ENCODE data around the gene AMPD1.

The AMPD1 gene

DNA sequence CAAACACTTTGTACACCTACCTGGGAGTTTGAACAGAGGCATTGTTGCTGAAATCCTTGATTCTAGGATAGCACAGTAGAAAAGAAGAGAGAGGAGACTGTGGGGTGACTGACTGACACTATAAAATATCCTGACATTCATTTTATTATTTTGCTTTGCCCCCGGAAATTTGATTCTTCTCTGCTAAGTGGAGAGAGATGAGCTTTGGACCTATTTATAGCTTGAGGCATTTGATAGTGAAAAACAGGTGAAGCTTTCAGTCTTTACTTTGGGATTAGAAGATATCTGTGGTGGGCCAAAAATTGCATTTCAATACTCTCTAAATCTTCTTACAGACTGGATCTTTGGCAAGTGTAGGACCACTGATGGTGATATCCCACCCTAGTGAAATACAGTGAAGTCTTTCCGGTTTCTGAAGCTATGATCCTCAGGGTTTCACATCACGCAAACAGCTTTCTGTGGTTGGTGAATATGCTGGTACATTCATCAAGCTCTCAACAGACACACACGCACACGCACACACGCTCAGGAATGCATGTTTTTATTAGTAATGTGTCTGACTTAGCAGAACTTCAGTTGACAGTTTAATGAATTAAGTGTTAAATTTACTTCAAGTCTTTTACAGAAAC, at the start of gene AMPD1:
Gene AMPD1 (minus strand): TSS at position 117 of the 629 bp plus-strand sequence. CDS start 75 bp downstream, at position 42.
- no peak for DNase-seq

- DNase-seq = no peak
Observed at GRCh38 chr1:114741963-114742746, 46.8 kb upstream of the AMPD1 start.

DNA sequence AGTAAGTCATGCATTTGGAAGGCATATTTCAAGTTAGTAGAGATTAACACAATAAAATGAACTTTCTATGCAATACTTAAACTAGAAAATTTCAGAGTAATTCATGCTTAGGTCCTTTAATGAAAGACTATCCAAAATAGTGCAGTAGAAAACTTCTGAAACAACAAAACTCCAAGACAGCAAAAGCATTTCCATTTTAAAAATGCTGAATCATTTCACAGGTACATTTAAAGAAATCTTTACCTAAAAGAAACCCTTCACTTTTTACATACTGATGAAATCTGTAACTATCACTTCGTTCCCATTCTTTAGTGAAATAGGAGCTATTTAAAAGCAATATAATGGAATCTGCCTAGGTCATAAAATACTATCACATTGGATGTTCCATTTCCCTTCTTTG, 45.0 kb upstream of the AMPD1 start:
- DNase-seq = no peak

- DNase-seq = no peak
Observed at GRCh38 chr1:114737314-114737849, 42.0 kb upstream of the AMPD1 start.

DNA sequence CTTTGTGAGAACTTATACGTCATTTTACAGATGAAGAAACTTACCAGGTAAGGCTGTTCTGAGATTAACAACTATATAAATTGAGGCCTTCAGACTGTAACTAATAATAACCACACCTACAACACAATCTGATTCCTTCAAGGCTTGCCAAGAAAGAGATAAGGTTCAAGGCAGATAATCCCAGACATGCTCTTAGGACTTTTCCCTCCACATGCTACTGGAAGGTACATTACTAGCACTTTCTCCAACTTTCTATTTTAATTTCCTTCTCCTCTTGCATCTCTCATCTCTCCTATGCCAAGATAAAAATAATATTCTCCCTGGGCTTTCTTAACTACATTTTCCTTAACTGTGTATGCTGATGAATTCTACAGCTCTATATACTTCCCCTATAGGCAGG, 40.1 kb upstream of the AMPD1 start:
- DNase-seq = no peak

DNA sequence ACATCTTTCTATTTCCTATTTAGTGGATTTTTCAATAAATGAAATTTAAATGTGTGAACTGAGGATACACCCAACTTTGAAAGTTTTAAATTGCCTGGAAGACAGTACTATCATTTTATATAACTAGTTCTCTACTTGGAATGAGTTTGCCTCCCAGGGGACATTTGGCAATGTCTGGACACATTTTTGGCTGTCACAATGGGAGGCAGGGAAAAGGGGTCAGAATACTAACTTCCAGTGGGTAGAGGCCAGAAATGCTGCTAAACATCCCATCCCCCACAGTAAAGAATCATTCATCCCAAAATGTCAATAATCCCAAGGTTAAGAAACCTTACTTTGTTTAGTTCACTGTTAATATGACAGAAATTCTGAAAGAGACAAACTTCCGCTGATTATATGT, 34.4 kb upstream of the AMPD1 start:
- DNase-seq = no peak

DNA sequence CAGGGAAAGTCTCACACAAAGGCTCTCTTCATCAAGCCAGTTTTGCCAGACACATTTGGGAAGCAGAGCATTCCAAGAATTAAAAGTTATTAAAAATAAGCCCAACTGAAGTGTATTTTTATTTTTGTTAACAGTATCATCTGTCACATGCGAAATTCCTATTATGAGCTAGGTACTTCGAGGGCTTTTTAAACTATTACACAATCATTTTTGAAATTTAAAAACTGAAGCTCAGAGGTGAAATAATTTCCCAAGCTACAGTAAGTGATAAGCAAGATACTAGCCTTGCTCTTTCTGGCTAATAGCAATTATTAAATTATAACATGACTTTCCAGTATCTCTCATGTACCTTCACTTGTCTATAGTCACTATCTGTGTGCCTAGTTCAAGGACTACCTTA, 33.2 kb upstream of the AMPD1 start:
- DNase-seq = no peak

DNA sequence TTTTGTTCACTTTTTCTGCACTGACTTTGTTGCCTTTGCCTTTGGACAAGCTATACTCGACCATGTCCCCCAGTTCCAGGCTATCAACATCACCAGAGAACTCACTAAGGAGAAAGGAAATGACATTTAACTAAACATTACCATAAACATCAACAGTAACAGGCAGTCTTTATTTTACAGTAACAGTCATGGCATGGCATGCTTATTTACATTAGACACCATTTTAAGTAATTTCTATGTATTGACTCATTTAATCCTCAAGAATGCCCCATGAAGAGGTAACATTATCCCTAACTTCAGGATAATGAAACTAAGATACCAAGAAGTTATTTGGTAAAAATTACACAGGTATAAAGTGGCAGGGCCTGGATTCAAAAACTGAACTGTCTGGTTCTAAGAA, 29.9 kb upstream of the AMPD1 start:
- no peak for DNase-seq

GRCh38 chr1:114723915-114724314, 28.6 kb upstream of the AMPD1 start:
- no peak for DNase-seq

DNA sequence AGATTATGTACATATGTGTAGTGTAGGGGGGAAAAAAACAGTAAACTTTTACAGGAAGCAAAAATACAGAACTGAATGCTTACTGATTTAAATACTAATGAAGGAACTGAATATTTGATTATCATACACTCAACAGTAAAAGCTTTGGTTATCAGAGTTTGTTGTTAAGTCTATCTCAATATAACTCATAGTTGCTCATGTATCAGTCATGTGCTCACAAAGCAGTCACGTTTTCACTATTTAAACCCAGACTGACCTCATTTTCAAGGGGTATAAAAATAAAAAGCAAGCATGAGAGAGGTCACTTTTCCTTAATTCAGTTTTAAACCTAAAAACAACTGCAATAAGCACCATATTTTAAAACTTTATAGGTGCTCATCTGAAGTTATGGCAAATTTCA, 28.1 kb upstream of the AMPD1 start:
- no peak for DNase-seq

DNA sequence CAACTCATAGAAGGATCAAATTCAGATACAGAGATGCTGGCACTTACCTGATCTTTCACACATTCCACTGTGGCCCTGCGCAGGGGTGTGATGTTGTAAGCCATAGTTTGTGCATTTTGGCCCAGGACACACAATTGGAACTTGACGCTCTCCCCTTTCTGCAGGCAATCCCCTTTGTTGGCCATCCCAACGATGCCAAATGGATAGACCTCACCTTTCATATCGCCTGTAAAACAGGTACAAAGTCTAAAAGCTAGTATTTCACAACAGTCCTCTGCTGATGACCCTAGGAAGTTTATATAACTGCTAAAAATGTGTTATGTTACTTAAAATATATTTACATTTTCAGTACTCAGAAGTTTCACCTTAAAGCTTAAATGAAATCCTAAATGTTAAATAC, 25.1 kb upstream of the AMPD1 start:
- DNase-seq = no peak

- DNase-seq = no peak
Observed at GRCh38 chr1:114719424-114719787, 24.1 kb upstream of the AMPD1 start.

- no peak for DNase-seq
Observed at GRCh38 chr1:114718661-114719423, 23.5 kb upstream of the AMPD1 start.

DNA sequence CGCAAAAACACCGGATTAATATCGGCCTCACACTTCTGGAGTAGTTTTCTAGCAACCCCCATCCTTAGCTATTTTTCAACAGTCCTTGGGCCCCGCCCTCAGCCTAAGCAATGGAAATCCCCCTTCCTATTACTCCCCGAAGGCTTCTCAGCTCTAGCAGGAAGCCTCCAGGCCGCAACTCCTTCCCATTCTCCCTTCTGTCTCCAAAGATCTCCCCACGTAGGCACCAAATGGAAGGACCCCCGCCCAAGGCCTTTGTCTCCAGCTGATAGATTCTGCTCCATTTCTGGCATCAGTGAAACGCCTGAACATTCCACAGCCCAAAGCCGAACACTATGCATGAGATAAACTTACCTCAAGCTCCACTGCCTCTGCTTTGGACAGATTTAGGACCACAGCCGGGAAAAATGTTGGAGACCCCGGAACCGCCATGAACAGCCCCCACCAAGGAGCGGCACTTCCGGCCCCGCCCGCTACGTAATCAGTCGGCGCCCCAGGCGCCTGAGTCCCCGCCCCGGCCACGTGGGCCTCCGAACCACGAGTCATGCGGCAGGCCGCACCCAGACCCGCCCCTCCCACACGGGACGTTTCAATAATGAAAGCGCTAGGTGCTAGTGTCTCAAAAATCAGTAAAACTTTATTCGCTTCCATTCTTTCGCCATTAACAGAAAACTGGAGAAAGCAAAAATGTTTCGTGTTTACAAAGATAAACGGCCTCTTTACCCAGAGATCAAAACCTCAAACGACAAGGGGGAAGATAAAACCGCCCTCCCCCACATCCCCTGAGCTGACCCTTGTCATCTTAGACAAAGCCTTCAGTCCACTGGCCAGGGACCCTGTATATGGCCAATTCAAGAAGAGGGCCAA, 21.2 kb upstream of the AMPD1 start, which contains the start of gene NRAS:
Gene NRAS (minus strand): TSS at position 468 of the 867 bp plus-strand sequence. CDS start 611 bp downstream, outside the sequence.
- peak; percentile 89 for DNase-seq

- peak; percentile 19 for DNase-seq
Observed at GRCh38 chr1:114715952-114716303, 20.6 kb upstream of the AMPD1 start.

- DNase-seq = no peak
Observed at GRCh38 chr1:114712977-114713376, 17.6 kb upstream of the AMPD1 start.

GRCh38 chr1:114710360-114710759, 15.0 kb upstream of the AMPD1 start:
- DNase-seq = no peak

- DNase-seq = no peak
Observed at GRCh38 chr1:114707604-114708003, 12.3 kb upstream of the AMPD1 start.

DNA sequence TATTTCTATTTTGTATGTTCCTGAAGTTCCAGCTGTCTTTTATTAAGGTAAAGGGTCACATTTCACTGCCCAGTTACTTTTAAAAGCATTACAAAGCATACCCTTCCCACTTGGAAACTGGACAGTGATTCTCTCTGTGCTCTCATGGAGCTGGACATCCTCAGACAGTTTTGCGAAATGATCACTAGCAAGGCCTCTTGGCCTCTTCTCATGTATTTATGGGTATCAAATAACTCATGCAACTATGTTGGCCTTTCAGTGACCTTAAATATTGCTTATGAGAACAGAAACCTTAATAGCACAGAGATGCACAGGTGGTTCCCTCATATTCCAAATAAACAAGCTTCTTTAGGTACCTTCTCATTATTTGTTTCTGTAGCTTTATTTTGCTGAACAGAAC, 7.9 kb upstream of the AMPD1 start:
- DNase-seq = no peak

DNA sequence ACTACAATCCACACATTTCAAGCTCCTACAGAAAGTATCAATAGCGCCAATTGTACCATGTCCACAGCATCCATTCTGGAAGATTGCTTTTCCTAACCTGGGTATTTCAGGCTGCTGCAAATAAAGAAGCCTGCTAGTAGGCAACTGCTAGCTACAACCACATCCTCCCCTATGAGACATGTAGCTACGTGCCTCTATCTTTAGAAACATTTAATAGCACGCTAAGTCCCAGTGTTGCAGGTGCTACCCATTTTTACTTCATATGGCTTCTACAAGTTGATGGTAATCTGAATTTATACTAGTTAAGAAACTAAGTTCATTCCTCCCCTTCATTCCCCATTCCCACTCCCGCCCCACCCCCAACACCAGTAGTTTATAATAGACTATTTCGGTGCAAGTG, 7.4 kb upstream of the AMPD1 start:
- no peak for DNase-seq

- no peak for DNase-seq
Observed at GRCh38 chr1:114701931-114702330, 6.6 kb upstream of the AMPD1 start.

- DNase-seq = no peak
Observed at GRCh38 chr1:114700036-114700600, 4.8 kb upstream of the AMPD1 start.

All from NCI-H69 (cell line).